Embryonic facial prominence (tissue), 1 donor: ENCODE data around the gene SORT1.
"Not testable (repeated sequence)": the region's sequence is repeated elsewhere in the genome, so short reads cannot be mapped to it uniquely, and the experiment has no call there.

Experiments used
- DNase-seq: peaks from one replicate; pipeline ENCODE4 v3.0.0-alpha.2; 2016; ENCODE audit errors: extremely low spot score

SORT1 gene

DNA sequence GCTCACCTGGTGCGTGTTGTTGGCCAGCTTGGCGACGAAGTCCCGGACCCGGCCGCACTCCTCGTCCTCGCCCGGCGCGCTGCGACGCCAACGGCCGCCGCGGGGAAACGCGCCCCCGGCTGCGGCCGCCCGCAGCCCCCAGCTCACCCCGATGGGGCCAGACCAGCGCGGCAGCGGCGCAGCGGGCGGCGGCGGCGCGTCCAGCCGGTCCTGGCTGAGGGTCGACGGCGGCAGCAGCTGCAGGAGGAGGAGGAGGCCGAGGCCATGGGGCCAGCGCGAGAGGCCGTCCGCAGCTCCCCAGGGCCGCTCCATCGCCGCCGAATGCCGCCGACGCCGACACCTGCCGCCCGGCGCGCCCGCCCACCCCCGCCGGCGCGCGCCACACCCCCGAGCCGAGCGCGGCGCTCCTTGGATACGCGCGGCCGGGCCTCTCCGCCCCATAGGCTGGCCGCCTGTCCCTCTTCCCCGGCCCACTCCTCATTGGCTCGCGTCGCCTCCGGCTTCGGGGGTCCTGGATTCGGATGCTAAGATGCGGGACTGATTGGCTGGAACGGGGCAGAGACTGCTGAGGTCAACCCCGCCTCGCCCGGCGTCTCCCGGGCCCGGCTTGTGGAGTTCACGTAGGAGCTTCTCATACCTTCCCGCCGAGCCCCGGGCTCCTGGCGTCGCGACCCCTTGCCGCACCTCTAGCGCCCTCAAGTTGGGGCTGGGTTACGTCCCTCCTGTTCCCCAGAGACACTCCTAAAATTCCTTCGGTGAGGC lies at the start of gene SORT1:
Gene SORT1 (minus strand): TSS at position 338 of the 762 bp plus-strand sequence. CDS start 26 bp downstream, at position 312.
- peak; percentile 80 for DNase-seq

DNA sequence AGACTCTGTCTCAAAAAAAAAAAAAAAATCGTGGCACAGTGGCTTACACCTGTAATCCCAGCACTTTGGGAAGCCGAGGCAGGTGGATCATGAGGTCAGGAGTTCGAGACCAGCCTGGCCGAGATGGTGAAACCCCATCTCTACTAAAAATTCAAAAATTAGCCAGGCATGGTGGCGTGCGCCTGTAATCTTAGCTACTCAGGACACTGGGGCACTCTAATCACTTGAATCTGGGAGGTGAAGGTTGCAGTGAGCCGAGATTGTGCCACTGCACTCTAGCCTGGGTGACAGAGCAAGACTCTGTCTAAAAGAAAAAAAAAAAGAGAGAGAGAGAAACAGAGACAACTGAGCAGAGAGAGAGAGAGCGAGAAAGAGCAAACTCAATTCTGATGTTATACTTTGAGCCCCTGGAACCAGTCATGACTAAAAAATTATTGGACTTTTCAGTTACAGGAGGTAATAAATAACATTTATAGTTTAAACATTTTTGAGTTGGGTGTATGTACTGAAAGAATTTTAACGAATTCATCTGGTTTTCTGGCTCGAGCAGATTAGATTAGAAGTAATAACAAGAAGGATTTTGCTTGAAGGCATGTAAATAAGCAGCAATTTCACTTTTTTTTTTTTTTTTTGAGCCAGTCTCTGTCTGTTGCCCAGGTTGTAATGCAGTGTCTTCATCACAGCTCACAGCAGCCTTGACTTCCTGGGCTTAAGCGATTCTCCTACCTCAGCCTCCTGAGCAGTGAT lies 48.4 kb upstream of the SORT1 start:
- not testable (repeated sequence) for DNase-seq

DNA sequence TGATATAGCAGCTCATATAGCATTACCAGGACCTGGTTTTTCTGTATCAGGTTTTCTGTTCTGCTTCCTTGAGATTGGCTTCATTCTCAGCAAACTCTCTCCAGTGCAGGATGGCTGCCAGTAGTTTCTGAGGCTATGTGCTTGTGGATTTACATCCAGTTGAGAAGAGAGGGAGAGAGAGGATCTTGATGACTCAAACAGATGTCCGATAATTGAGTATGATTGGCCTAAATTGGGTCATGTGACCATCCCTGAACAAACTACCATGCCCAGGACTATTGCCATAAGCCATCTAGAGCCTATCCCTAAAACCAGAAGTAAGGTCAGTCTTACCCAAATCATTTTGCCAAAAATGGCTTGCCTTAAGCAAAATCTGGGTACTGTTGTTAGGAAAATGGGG lies 46.6 kb upstream of the SORT1 start:
- DNase-seq, result no peak

DNA sequence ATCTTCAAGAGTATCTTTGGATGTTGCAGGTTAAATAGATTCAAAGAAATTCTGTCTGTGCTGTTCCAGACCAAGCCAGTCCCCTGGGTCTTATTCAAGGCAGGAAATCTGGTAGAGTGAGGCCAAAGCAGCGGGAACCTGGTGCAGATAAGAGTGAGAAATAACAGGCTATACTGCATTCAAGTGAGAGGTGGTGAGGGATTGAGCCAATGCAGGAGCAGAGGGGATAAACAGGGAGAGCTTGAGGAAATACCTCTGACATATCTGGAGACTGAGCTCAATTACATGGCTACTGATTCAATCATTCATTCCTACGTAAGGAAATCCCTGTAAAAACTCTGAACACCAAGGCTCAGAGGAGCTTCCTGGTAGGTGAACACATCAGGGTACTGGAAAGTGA lies 45.8 kb upstream of the SORT1 start:
- DNase-seq, result no peak

DNA sequence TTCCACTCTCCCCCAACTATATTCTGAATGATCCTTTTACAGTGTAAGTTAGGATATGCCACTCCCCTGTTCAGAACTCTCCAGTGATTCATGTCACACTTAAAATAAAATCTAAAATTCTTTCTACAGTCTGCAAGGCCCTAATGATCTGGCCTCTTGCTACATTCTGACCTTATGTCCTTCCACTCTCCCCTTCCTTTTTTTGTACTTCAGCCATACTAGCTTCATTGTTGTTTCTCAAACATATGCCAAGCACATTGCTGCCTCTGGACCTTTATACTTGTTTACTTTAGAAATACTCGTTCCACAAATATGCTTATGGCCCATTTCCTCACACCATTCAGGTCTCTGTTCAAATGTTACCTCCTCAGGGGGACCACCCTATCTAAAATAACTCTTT lies 43.4 kb upstream of the SORT1 start:
- DNase-seq, result no peak

DNA sequence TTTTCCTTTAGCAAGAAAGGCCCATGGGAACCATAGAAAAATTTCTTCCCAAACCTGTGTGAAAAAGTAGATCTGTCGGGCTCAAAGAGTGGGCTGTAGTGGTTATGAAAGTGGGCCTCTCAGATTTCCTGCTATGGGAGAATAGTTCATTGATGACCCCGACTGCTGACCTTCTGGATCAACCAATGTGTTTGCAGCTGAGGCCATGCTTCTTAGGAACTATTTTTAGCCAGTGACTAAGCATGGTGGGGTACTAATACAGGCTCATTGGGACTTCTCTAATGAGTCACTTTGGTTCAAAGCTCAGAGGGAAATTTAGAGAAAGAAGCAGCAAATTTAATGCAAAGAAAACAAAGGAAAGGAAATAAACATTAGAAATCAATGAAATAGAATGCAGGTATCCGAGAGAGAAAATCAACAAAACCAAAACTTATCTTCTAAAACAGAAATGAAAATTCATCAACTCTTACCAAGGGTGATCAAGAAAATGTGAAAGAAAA lies 41.1 kb upstream of the SORT1 start:
- no peak for DNase-seq

DNA sequence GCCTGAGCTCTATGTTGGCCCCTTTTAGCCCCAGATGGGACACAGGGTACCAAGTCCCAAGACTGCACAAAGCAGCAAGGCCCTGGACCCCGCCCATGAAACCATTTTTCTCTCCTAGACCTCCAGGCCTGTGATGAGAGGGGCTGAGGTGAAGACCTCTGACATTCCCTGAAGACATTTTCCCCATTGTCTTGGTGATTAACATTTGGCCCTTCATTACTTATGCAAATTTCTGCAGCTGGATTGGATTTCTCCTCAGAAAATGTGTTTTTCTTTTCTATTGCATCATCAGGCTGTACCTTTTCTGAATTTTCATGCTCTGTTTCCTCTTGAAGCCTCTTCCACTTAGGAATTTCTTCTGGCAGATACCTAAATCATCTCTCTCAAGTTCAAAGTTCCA lies 36.8 kb upstream of the SORT1 start:
- DNase-seq, result no peak

DNA sequence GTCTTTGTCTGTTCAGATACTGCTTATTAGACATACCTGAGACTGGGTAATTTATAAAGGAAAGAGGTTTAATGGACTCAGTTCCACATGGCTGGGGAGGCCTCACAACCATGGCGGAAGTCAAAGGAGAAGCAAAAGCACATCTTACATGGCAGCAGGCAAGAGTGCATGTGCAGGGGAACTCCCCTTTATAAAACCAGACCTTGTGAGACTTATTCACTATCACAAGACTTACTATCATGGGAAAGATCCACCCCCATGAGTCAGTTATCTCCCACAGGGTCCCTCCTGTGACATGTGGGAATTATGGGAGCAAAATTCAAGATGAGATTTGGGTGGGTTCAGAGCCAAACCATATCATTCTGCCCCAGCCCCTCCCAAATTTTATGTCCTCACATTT lies 35.6 kb upstream of the SORT1 start:
- no peak for DNase-seq

DNA sequence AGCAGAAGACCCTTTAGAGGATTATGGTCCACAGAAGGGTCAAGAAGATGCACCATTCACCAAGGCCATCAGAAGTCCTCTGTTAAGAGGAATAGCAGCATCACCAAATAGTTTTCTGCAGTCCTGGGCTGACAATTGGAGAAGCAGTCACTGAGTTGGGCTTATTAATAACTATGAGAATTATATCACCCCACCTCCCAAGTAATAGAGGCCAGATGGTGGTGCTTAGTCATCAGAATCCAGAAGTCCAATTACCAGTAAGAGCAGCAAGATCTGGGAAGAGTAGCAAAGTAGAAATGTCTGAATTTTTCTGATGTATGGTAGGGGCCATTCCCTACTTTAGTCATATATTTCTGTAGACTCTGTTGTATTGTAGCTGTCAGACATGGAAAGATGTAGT lies 34.6 kb upstream of the SORT1 start:
- no peak for DNase-seq

DNA sequence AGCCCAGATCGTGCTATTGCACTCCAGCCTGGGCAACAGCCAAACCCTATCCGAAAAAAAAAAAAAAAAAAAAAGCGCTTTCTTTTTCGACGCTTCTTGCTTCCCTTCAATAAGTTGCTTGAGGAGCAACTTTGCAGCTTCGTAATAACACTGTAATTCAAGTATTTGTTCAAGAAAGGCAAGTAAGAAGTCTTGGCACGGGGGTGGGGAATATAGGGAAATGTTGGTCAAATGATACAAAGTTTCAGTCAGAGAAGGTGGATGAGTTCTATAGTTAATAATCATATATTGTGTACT lies 29.4 kb upstream of the SORT1 start:
- DNase-seq, result no peak

DNA sequence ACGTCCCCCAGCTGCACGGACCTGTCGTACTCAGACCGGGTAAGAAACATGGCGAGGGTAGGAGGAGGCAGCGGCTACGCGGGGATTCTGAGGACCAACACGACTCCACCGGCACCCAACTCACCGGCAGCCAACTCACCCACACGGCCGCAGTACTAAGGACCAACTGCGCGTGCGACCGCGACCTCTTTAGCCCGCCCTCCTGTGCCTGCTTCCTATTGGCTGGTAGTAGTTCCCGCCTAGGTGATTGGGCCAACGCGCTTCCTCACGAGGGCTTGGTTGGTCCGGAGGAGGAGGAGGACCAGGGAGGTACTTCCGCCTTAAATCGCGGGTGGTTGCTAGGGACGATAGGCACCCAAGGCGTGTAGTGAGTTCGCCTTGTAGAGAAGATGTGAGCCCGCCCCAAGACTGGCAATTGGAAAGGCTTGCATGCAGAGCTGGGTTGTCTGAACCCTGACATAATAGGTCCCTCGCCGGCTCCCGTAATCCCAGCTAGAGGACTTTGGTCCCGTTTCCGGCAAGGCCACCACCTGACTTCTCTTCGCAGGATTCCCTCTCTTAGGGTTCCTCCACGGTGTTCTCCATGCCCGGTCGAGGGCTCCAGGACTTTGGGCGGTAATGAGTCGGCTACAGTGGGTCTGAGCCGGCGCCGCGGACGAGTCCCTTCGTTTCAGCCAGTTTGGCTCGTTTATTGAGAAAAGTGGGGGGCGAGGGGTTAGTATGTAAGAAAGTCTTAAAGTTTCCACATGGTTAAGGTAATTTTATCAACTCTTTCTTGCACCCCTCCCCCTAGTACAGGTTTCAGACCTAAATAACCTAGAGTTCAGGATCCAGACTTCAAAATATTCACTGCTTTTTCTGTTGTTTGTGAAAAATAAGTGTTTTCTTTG lies 28.8 kb upstream of the SORT1 start, which contains the start of gene PSMA5:
Gene PSMA5 (minus strand): TSS at position 168 of the 890 bp plus-strand sequence. CDS start 118 bp downstream, at position 50.
- peak; percentile 96 for DNase-seq

DNA sequence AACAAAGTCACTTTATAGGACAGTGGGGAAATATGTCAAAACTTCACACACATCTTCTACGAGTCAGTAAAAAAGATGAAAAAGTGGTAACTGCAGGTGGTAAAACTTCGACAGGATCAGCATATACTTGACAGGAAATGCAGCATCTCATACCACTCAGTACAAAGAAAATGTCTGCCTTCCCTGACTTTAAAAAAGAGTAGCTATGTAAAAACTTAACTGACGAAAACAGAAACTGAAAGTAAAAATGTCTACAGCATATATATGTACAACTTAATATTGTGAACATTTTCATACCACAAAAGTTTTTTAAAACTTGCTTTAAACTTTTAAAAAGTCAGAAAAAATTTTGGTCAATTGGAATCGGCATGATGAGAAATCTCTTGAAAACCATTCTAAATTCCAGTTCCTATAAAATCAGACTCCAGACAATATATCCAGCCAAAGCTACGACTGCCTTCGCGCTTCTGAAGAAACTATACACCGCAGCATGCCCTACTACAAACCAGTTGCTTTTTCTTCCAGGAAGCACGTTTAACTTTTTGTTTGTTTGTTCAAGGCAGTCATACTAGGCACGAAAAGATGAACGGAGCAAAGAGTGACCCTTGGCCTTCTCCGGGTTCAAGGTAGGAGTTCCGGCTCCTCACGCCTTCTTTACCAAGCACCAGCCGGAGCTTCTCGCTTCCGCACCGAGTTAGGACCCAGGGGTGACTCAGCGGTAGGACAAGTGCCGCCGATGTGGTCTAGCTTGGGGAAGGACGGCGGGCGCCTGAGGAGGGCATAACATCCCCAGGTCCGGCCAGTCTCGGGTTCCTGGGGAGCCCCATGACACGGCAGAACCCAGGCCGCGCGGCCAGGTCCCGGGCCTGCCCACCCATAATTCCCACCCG lies 27.9 kb upstream of the SORT1 start:
- no peak for DNase-seq

DNA sequence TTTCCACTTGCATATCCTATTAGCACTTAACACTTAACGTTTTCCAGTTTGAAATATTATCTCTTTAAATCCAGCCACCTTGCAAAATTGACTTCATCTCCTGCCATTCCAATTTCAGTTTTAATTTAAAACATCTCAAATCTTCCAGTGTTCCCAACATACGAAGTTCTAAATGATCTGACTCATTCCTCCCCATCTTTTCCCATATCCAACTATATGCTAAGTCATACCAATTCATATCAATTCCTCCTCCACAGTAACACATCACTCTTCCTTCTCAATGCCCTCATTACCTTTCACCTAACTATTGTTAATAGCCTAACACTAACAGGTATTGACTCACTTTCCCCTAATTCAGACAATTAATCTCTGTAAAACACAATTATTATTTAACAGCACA lies 25.8 kb upstream of the SORT1 start:
- no peak for DNase-seq

DNA sequence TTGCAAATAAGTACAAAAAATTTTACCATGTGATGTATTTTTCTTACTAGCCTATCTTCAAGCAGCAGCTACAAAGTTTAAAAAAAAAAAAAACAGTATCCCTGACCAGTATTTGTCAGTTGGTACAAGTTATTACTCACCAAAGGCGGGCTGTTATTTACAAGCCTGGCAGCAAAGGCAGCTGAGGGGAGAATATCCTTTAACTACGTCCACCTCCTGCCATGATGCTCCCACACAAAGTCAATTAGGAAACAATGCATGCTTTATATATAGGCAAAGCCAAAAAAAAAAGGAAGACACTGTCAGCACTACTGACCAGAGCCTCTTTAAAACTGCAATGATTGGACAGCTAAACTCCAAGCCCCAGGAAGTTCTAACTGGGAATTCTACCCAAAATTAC lies 14.8 kb upstream of the SORT1 start:
- DNase-seq, result no peak

DNA sequence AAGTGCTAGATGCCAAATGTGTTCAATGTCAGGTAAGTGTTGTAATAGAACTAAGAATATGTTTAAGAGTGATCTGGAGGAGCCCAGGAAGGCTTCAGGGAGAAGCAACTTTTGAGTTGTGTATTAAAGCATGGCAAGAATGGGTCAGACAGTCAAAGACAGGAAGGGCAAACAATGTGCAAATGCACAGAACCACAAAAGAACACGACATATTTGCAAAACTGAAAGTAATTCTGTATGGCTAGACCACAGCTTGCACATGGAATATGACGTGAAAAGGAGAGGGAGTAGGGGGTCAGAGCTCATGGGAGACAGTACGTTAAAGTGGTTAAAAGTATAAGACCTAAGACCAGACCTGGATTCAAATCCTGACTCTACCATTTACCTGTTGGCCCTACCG lies 7.1 kb upstream of the SORT1 start:
- DNase-seq, result no peak

DNA sequence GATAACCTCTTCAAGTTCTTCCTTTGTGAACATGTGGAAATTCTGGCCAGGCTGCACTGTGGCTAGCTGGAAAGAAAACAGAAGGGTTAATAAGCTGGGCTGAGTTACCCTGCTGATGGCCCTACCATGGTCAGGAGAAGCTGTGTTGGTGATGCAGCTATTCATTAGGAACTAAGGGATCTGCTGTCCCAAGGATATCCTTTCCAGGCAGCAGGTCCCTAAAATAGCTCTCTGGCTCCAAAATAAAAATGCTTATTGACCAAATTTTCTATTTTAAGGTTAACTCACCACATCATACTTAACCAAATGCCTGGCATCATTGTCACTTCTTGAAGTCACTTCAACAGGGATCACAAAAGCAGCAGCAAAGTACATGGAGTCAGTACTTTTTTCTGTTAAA lies 4.3 kb upstream of the SORT1 start:
- DNase-seq, result no peak

DNA sequence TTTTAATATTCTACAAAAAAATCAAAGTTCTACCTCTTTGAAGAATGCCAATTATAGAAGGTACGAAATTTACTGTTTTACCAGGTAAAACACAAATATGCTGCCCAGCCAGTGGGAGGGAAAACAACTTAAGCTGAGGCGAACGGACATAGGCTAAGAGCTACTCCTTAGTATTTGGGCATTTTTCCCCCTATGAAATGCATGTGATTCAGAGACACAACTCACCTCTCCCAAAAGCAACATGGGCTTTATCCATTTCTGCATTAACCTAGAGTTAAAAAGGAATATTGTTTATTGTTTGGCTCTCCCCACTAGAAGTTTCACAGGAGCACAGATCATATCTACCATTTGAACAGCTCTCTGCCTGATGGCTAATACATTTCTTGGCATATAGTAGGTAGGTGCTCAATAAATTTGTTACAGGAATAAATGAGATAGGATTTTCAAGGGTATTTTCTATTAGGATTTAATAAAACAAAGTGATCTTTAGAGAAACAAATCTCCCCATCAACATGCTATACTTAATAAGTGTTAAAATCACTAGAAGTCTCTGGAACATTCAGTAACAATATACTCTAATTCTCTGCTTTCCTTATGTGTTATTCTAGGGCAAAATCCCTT lies 2.4 kb upstream of the SORT1 start:
- DNase-seq, result no peak

DNA sequence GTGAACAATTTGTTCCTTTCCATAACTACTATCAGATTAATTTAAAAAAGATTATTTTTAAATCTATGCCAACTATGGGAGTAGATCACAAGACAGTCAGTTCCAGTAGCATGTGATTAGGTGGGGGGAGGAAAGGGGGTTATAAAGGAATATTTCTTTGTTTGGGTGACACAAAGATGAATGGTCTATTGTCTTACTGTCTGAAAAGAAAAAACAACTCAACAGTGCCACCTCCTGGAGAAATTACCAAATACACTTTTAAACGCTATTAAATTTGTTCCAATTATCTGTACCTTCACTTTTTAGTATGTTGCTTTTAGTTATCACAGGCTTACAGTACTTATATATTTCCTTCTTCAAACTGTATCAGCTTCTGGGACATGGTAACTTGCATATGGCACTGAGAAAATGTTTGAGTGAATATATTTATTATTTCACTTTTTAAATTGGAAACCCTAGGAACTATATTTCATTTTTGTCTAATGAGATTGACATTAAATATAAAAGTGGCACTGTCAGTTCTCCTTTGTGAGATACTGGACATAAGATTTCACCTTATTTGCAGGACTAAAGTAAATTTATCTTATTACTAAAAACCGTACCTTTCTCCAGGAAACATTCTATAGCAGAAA lies 1.7 kb upstream of the SORT1 start:
- DNase-seq, result peak; percentile 61

DNA sequence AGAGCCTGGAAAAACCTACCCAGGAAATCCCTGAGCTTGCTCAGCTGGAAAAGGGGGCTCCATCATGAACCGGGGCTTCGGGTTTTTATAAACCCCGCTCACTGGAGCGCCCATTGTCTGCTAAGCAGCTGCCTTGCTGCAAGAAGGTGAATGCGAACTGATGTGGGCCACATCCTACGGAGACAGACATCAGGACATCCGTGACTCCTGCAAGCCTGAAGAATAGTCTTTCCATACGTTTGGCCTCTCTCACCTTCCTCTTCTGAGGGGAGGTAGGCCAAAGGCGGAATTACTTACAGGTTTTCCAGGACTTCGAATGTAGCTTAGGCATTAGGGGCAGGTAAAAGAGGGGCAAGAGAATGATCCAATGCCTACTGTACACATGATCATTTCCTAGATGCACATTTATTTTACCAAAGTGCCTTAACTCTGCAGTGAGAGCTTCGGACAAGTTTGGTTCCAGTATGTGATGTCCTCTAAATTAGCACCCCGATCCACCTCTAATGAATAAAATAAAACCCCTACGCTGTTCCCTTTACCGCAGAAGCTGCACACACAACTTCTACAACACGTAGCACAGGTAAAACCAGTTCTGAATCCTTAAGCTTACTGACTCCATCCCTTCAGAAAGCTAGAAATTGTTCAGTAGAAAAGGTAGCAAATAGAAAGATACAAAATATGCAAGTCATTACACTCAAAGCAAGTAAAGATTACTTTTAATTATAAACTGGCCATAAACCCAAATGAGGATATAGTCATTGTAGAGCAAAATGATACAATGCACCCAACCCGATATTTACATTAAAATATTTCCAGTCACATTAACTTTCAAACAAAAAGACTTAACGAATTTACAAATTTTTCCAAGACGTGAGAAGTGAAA lies 866 bp upstream of the SORT1 start:
- DNase-seq, result no peak
